ENCODE data around the gene ASZ1.

GRCh38 chr7:117444646-117445045 lies 17.4 kb upstream of the ASZ1 start:
- no peak for TF ChIP-seq CTCF (IDR thresholded peaks at IDR 0.05)
- TF ChIP-seq POLR2A (IDR thresholded peaks at IDR 0.05): no peak
